ENCODE results near the gene UCK1.
"Not testable (repeated sequence)": the region's sequence is repeated elsewhere in the genome, so short reads cannot be mapped to it uniquely, and the experiment has no call there.

The UCK1 gene

DNA sequence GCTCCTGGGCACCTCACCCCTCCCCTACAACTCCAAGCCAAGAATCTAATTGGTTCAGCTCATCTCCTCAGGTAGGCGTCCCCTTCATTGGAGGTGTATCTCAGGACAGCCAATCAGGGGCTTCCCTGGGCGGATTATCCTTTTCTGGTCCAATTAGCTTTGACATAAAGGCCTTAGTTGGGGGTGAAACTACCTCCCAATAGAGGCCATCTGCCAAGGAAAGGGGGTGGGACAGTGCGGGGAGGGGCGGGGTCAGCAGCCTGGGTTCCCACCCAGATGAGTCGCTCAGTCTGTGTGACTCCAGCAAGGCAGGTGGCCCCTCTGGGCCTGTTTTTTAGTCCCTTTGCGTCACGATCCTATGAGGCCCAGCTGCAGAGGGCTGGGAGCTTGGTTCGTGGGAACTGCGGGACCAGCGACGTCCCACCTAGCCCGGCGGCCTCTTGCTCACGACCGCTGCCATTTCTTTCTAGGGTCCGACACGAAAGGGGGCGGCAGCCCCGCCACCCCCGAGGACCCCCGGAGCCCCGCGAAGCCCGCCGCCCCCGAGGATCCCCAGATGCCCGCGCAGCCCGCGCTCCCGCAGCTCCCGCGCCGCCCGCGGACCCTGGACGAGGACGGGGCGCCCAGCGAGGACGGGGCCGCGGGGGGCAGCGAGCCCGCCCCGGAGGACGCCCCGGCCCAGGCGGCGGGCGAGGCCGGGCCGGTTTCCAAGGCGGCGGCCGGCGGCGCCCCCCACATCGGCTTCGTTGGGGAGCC, 23.2 kb upstream of the UCK1 start:
- DNase-seq: no peak

DNA sequence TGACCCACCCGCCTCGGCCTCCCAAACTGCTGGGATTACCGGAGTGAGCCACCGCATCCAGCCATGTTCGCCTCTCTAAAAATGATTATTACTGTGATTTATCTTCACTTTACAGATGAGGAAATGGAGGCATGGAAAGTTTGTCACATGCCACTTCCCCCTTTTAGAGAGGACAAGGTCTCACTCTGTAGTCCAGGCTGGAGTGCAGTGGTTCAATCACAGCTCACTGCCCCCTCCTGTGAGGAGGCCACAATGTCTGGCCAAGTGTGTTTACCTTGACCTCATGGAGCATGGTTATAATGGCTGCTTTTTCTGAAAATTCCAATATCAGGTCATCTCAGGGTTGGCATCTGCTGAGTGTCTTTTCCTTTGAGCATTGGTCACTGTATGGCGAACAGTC, 21.0 kb upstream of the UCK1 start:
- DNase-seq: no peak

DNA sequence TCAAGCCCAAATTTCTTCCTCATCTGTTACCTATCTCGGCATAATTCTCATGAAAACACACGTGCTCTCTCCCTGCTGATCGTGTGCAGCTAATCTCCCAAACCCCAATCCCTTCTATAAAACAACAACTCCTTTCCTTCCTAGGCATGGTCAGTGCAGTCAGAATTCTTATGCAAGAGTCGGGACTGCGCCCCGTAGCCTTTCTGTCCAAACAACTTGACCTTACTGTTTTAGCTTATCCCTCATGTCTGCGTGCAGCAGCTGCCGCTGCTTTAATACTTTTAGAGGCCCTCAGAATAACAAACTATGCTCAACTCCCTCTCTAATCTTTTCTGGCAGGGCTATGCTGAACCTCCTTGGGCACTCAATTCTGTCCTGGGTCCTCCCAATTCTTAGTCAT, 19.4 kb upstream of the UCK1 start:
- not testable (repeated sequence) for DNase-seq

DNA sequence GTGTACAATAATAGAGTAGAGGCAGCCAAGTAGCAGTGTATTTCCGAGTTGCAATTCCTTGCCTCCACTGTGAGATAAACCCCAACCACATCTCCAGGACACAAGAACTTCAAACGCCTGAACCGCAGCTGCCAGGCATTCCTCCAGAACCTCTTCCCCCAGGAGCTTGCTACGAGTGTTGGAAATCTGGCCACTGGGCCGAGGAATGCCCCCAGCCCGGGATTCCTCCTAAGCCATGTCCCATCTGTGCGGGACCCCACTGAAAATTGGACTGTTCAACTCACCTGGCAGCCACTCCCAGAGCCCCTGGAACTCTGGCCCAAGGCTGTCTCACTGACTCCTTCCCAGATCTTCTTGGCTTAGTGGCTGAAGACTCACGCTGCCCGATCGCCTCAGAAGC, 18.1 kb upstream of the UCK1 start:
- DNase-seq: not testable (repeated sequence)

DNA sequence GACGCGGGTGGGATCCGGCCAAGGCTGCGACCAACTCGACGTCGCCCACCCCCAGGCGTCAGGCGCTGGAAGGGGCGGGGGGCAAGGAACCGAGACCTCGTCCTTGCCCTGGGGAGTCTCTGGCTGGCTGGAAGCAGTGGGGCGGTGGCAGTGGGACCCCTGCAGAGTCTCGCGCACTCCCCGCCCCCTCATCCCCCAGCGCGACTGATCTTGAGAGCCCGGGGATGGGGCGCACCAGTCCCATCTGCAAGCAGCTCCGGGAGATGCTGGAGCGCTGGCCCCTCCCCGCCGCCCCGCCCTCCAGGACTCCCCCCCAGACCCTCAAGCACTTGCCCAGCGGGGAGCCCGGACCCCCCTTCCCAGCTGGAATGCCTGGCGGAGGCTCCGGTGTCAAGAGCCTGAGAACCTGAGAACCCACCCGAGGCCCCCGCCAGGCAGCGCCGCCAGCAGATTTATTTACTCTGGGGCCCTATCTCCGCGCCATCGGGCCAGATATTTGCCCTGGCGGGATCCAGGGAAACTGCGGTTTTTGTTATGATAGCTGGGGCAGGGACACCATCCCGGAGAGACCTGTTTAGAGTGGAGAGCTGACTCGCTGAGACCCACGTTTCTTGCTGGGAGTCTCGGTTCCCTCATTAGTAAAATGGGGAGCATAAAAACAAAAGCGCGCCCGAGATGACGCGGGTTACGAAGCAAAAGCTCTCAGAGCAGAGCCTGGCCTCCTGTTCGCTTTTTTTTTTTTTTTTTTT, 15.4 kb upstream of the UCK1 start:
- peak; percentile 17 for DNase-seq

DNA sequence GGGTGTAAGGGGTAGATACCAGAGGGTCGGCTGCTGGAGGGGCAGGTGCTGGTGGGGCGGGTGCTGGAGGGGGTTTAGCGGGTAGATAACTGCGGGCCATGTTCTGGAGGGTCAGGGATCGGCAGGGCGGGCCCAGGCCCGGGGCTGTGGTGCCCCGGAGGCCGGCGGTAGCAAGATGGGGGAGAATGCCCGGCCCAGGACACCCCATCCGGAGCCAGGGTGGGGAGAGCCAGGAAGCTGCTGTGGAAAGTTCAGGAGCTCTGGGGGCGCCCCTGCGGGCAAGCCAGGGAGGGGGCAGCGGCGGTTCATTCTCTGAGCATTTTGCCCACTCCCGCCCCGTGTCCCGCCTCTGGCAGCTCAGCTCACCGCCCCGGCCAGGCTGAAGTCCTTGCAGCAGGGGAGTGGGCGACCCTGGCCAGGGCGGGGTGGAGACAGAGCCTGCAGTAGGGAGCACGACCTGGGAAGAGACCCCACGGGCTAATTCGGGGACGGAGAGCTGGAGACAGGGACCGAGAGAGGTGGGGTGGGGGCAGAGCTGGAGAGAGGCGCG, 14.8 kb upstream of the UCK1 start:
- DNase-seq: no peak

DNA sequence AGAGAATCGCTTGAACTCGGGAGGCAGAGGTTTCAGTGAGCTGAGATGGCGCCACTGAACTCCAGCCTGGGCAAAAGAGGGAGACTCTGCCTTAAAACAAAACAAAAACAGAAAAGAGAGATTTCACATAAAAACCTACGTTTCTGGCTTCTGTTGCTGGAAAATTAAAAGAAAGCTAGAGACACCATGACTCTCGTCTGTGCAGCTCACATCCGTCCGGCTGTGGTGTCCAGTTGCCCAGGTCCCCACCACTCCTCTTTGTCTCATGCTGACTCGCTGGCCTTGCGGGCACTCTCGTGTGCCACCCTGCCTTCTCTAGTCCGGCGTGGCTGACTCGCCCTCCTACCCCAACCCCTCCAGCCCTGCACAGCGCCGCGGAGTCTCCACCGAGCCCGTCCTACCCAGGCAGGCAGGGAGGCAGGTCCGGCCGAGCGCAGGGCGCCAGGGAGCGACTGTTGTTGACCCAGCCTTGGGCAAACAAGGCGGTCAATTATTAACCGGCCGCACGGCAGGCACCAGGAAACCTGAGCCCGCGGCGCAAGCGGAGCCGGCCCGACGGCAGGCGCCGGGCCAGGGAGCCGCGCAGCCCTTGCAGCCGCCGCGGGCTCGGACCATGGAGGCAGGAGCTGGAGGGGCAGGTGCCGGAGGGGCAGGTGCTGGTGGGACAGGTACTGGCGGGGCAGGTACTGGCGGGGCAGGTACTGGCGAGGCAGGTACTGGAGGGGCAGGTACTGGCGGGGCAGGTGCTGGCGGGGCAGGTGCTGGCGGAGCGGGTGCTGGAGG, 14.1 kb upstream of the UCK1 start, which contains the start of gene PRRT1B:
Gene PRRT1B, plus strand, starts transcription at position 521 of the 783 bp plus-strand sequence. Its CDS starts 93 bp downstream, at position 614.
- peak; percentile 39 for DNase-seq

DNA sequence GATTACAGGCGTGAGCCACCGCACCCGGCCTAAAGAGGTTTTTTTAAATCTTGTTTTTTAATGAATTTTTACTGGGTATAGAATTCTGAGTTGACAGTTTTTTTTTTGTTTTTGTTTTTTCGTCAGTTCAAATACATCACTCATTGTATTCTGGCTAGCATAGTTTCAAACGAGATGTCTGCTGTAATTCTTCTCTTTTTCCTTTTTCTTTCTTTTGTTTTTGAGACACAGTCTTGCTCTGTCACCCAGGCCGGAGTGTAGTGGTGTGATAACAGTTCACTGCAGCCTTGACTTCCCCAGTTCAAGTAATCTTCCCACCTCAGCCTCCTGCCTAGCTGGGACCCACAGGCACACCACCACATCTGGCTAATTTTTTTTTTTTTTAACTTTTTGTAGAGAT, 12.1 kb upstream of the UCK1 start:
- no peak for DNase-seq

DNA sequence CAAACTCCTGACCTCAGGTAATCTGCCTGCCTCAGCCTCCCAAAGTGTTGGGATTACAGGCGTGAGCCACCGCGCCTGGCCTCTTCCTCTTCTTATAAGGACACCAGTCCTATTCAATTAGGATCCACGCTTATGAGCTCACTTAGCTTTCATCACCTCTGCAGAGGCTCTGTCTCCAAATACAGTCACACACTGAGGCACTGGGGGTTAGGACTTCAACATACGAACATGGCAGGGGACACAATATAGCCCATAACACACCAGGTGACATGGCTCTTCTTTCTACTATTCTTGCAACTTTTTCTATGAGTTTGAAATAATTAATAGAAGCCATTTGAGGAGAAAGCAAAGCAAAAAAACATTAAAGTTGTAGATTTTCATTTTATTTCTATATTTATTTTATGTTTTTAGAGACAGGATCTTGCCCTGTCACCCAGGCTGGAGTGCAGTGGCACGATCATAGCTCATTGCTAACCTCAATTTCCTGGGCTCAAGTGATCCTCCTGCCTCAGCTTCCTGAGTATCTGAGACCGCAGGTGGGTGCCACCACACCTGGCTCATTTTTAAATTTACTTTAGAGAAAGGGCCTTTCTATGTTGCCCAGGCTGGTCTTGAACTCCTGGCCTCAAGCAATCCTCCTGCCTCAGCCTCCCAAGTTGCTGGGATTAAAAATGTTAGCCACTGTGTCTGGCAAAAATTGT, 8.3 kb upstream of the UCK1 start:
- no peak for DNase-seq

DNA sequence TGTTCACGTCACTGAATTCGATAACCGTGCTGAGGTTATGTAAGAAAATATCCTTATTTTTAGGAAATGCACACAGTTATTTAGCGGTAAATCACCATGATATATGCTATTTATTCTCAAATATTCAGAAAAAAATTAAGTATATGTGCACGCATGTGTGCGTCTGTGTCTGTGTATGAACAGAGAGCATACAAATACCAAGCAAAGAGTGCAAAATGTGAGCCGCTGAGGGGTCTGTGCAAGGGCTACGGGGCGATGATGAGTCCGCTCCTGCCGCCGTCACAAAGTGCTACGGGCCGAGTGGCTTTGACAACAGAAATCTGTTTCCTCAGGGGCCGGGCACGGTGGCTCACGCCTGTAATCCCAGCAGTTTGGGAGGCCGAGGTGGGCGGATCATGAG, 6.9 kb upstream of the UCK1 start:
- no peak for DNase-seq

DNA sequence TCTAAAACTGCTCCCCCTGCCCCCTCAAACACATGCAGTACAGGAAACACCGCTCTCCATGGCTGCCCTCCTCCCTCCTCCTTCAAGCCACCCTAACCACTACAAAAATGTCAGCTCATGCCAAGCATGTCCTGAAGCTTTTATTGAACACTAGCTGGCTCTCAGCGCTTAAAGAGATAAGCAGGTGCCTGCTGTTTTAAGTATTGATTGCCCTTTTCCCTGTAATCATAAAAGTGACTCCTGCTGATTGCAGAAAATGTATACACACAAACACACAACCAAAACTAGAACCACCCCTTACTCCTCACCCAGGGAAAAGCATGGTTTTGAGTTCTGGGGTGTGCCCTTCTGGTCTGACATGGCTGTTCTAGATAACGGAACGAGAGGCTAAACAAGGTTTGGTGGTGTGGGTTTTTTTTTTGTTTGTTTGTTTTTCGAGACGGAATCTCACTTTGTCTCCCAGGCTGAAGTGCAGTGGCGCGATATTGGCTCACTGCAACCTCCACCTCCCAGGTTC, 3.7 kb upstream of the UCK1 start:
- DNase-seq: no peak

DNA sequence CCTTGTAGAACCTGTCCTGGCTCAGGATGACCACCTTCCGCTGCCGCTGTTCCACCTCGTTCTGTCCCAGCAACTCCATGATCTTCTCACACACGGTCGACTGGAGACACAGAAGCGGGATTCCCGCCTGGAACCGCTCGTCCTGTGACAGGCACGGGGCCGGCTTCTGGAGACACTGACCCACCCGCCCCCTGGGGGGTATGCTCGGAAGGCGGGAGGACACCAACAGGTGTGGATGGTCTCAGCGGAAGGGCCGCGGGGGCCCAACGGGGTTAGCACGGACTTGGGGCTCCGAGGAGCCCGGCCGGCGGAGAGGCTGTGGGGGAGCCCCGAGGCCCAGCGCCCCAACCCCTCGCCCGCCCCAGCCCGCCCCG, 530 bp downstream of the UCK1 start:
- no peak for DNase-seq

DNA sequence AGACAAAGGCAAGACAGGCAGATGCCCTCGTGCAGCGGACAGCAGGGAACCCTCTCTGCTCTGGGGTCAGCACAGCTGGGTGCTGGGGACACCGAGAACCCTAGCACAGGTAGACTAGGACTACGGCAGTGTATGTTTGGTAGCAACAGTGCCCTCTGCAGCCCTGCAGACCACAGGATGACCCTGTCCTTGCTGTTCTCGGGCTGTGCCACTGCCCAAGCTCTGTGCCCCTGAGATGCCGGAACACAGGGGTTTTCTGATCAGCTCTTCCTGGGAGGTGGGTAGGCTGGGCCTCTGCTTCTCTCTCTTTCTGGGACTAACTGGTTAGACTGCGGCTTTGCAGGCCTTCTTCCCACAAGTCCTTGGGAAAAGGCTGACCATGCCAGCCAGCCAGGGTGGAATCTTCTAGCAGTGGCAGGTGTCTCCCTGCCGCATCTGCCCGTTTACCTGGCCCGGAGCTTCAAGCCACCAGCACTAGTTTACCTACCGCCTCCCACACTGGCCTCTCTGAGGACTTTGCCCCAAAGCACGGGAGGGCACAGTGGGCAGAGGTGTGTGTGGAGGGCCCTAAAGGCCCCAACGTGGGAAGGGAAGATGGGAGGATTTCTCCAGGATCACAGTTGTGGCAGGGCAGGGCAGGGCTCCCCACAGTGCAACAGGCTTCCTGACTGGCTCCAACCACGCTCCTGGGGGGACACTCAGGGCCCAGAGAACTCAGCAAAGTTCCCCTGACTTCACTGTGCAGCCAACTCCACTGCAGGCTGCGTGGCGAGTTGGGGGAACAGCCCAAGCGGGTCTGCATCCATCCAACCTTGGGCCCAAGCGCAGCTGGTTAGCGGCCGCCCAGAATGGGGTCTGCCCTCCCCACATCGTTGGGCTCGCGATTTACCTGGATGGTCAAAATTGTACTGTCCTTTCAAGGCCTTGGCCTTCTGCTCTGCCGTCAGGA, 1.2 kb downstream of the UCK1 start:
- DNase-seq: no peak

DNA sequence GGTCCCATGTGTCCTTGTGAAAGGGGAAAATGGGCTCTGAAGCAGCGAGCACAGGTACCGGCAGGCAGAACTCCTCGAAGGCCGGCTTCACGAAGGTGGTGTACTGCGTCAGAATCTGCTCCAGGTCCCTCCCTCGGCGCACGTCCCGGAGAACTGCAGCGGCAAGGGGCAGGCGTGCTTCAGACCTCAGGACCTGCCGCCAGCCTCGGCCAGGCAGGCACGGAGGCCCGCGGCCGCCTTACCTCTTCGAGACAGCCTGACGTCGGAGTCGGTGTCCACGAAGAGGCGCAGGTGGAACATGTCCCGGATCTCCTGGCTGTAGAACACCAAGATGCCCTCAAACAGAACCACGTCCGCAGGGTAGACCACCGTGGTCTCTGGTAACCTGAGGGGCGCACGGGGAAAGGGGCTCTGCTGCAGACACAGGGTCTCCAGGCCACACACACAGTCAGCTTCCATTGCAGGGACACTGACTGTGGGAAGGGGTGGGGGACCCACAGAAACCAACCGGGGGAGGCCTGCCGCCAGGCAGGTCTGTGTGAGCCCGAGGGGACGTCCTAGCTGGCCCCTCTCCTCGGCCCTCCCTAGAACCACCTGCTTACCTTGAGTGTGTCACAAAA, 2.1 kb downstream of the UCK1 start:
- DNase-seq: no peak

DNA sequence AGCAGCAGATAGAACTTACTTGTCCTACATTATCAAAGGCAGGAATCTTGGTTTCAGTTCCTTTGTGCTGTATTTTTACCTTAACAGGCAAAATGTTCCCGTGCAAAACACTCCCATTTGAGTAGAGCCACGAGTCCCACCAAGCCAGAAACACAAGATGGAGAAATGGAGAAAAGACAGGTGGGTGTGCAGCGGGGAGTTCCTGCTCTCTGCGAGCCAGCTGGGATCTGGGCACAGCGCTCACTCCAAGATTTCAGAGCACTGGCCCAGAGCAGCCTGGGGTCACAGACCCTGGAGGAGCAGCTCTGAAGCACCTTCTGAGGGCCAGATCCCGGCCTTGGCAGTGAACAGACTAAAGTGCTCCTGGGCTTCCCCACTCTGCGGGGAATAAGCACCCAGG, 2.9 kb downstream of the UCK1 start:
- no peak for DNase-seq

DNA sequence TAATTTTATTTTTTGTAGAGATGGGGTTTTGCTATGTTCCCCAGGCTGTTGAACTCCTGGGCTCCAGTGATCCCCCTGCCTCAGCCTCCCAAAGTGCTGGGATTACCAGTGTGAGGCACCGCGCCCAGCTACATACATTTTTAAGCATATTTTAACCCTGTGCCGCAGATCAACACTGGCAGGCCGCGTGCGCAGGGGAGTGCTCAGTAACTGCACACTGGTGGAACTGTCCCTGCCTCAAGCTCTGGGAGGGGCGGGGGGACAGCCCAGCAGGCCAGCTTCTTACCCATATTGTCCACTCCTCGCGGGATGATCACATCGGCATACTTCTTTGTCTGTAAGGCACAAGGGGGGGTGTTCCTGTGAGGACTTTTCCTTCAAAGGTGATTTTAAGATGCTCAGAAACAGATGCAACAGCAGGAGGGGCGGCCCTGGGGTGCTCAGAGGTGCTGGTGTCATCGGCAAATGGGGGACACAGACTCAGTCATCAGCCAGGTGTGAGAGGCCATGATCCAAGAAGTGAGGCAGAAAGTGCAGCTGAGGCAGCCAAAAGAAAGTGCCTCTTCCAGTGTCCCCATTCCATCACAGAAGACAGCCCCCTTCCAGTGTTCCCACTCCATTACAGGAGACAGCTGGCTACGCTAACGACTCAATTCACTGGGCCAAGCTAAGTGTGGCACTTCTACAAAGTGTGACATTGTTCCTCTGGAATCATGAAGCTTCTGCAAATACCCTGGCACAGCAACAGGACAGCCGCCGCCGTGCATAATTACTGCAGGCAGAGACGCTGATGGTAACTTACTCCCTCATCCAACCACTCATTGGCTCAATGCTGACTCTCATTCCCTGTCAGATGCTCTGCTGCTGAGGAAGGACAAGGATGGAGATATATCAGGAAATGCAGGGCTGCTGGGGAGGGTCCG, 5.2 kb downstream of the UCK1 start:
- DNase-seq: no peak

DNA sequence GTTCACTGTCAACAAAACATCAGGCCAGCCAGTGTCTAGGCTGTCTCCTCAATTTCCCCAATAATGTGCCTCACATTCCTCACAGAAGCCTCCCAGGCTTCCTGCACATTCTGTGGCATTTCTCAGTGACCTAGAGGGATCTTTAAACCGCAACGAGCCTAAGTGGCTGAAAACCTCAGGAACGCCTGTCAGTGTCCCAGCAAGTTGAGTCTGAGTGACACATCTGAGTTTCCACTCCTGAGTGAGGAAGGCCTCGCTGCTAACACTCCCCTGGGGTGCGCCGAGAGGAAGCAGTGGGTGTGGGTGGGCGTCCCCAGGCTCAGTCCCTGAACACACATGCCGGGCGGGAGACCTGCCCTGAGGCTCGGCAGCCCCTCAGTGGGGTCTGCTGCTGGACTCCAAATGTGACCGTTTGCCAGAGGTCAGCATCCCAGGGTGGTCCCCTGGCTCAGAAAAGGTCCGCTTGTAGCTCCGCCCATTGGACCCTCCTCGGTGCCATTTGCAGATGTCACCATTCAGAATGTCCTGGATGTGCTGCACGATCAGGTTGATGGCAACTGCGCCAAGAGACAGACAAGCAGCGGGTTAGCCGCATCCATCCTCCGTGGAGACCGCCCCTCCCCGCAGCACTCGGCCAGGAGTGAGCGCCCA, 6.3 kb downstream of the UCK1 start:
- DNase-seq: no peak

DNA sequence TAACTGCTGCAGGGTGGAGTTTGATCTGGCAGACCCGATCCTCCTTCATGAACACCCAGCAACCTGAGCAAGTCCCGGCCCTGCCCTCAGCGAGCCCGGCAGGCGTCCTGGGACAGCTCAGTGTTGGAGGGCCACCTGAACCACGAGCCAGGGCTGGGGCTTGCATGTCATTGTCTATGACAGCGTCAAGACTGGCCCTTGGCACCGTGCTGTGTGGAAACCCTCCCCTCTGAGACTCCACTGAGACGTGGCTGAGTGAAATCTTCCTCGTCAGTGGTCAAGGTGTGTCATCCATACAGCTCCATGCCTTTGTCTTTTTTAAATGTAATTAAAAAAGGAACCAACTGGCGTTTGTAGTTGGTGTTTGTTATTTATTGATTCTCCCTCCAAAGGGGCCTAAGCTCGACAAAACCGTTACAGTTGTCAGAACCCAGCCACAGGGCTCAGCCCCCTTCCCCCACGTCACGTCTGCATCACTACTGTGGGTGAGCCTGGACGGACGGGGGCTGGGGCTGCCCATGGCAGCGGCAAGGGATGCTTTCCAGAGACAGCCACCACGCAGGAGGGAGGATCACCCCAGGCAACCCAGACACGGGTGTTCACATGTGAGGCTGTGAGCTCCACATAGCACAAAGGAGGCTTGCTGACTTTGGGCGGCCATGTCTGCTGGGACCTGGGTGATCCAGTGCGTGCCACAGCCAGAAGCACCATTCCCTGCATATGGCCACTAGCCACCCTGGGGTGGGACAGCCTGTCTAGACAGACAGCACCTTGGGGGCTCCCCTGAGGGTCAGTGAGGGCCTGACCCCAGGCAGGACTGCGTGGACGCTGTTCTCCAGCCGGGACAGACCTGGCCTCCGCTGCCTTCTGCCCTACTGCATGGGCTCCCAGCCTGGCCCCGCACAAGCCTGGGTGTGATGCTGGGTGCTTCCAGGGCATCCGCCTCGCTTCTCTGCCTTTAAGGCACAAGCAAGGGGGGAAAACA, 7.3 kb downstream of the UCK1 start:
- DNase-seq: no peak
